Liver (tissue), 3 donors: ENCODE data around the gene BRD3.
A peak's percentile ranks its signal among the peaks of the same experiment; 100 is the strongest.

Experiments used
- FOXA1 ChIP-seq: IDR thresholded peaks from 2 replicates; pipeline ENCODE4 v1.6.1; 2016; ENCODE audit warnings: antibody characterized with exemption
- TAF1 ChIP-seq: conservative IDR thresholded peaks from 2 replicates; pipeline ENCODE4 v1.6.1; 2016; ENCODE audit warnings: antibody characterized with exemption, mild to moderate bottlenecking
- YY1 ChIP-seq: IDR thresholded peaks from 2 replicates; pipeline ENCODE4 v1.6.1; 2016; ENCODE audit warnings: antibody characterized with exemption, mild to moderate bottlenecking
- TF ChIP-seq, protein P1 (sequence below): fragments of 150-350 bp; IDR thresholded peaks from 2 replicates; pipeline ENCODE4 v1.5.1; 2017; ENCODE audit warnings: improper control_type of control experiment, low read depth, low read length; ENCODE audit not compliant: missing input control
- donor health status: healthy.
- donor health status: healthy.

DNA sequence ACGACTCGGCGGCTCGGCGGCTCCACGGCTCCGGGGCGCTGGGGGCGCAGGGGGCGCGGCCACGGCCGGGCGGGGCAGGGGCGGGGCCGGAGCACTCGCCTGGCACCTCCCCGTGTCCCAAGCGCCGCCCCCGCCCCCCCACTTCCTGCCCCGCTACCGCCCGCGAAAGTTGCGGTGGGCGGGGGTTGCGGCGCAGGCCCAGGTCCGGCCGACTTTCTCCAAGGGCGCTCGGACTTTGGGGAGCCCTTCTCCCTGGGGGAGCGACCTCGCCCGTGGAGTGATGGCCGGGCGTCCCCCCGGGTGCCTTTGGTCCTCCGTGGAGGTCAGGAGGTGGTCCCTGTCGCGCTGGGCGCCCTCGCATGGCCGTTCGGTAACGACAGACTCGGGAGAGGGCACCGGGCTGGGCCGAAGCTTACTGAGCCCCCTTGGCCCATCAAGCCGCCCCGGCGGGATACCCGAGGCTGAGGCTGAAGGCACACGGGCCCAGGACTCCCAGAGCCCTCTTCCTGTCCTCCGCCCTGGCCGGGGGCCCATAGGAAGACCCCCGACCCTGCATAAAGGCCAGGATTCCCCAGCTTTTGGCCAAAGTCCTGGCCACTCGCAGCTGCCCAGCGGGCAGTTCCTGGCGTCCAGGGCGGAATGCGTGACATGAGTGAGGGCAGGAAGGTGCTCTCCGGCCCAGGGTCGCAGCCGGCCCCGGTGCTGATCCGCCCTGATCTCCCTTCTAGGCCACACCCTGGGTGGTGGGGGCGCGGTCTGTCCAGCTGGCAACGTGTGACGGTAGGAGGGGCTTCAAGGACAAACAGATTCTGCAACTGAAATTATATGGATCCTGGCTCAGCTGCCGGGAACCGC, 74.8 kb downstream of the BRD3 start:
- TF ChIP-seq, protein P1, sequence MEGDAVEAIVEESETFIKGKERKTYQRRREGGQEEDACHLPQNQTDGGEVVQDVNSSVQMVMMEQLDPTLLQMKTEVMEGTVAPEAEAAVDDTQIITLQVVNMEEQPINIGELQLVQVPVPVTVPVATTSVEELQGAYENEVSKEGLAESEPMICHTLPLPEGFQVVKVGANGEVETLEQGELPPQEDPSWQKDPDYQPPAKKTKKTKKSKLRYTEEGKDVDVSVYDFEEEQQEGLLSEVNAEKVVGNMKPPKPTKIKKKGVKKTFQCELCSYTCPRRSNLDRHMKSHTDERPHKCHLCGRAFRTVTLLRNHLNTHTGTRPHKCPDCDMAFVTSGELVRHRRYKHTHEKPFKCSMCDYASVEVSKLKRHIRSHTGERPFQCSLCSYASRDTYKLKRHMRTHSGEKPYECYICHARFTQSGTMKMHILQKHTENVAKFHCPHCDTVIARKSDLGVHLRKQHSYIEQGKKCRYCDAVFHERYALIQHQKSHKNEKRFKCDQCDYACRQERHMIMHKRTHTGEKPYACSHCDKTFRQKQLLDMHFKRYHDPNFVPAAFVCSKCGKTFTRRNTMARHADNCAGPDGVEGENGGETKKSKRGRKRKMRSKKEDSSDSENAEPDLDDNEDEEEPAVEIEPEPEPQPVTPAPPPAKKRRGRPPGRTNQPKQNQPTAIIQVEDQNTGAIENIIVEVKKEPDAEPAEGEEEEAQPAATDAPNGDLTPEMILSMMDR = no peak
- TF ChIP-seq TAF1 (peak; percentile 41), FOXA1 (no peak), YY1 (peak; percentile 77)
